Thyroid gland (tissue), 4 donors: ENCODE results near the gene HPS5. TPM values are rescaled to one million over a fixed set of nuclear protein-coding genes. Genes with fewer than 3 reads are reported as not detected.
A peak's percentile ranks its signal among the peaks of the same experiment; 100 is the strongest.

Experiments used
- DNase-seq, 2 donors: peaks; one replicate each; pipeline ENCODE4 v3.0.0-alpha.2; 2019
- H3K27ac ChIP-seq, 3 donors: fragments of 200-600 bp; sonication (generic); 1 replicate in 2 of 3; 2 replicates in 1 of 3; pipeline ENCODE4 v1.5.1; 2016 to 2019; ENCODE audit warnings: mild to moderate bottlenecking in 1 of 3, moderate library complexity in 1 of 3
- H3K27me3 ChIP-seq: fragments of 200-600 bp; sonication (generic); one replicate; pipeline ENCODE4 v1.5.1; 2019
- H3K36me3 ChIP-seq, 2 donors: fragments of 200-600 bp; sonication (generic); one replicate each; pipeline ENCODE4 v1.5.1; 2016 to 2019
- H3K4me1 ChIP-seq, 2 donors: fragments of 200-600 bp; sonication (generic); one replicate each; pipeline ENCODE4 v1.5.1; 2017 to 2019
- H3K4me3 ChIP-seq, 3 donors: fragments of 200-600 bp; sonication (generic); replicated peaks in 1 of 3; 1 replicate in 2 of 3; 2 replicates in 1 of 3; pipeline ENCODE4 v1.5.1; 2016; ENCODE audit warnings: mild to moderate bottlenecking in 1 of 3
- H3K9me3 ChIP-seq: fragments of 200-600 bp; sonication (generic); one replicate; pipeline ENCODE4 v1.5.1; 2017
- POLR2A ChIP-seq, 2 donors: fragments of 450-650 bp; IDR thresholded peaks; one replicate each; pipeline ENCODE4 v1.6.1; 2017; ENCODE audit warnings: antibody characterized with exemption in 2 of 2, mild to moderate bottlenecking in 2 of 2, moderate library complexity in 1 of 2
- WGBS, 2 donors: methylation state at CpG; one replicate each; pipeline ENCODE4 v1.1.5; 2017; 5-methylcytosine and 5-hydroxymethylcytosine counted together
- intact Hi-C: fragments of 100-400 bp; cut with DNase I; formaldehyde crosslinking; loops from one replicate; pipeline ENCODE4 v1.15.1; 2023
- total RNA-seq, 4 donors: library from RNA; depleted of rRNA; stranded (reverse); fragments of >200 nt; gene quantifications; one replicate each; pipeline ENCODE4 v1.2.3, GENCODE V29; 2016
- TF ChIP-seq, protein P1 (sequence below), 6 experiments: fragments of 200-600 bp in 3 of 6; fragments of 450-650 bp in 3 of 6; sonication (generic) in 3 of 6; IDR thresholded peaks; one replicate each; pipeline ENCODE4 v1.5.1; 2016 to 2019; ENCODE audit warnings: antibody characterized with exemption in 6 of 6, mild to moderate bottlenecking in 2 of 6, inconsistent platforms in 1 of 6, moderate library complexity in 1 of 6

The HPS5 gene
- total RNA-seq, 4 donors from 2014 or later = 21.0 to 26.7 (median 24.2) TPM

- Histone ChIP-seq H3K4me1 (no peaks in the 10 kb centered on the region), H3K27ac (no peak overlapping the region), H3K4me3 (no peak overlapping the region), H3K9me3 (no peaks in the 10 kb centered on the region), H3K27me3 (no peaks in the 10 kb centered on the region), H3K36me3 (no peaks in the 10 kb centered on the region)
- TF ChIP-seq, protein P1, sequence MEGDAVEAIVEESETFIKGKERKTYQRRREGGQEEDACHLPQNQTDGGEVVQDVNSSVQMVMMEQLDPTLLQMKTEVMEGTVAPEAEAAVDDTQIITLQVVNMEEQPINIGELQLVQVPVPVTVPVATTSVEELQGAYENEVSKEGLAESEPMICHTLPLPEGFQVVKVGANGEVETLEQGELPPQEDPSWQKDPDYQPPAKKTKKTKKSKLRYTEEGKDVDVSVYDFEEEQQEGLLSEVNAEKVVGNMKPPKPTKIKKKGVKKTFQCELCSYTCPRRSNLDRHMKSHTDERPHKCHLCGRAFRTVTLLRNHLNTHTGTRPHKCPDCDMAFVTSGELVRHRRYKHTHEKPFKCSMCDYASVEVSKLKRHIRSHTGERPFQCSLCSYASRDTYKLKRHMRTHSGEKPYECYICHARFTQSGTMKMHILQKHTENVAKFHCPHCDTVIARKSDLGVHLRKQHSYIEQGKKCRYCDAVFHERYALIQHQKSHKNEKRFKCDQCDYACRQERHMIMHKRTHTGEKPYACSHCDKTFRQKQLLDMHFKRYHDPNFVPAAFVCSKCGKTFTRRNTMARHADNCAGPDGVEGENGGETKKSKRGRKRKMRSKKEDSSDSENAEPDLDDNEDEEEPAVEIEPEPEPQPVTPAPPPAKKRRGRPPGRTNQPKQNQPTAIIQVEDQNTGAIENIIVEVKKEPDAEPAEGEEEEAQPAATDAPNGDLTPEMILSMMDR (IDR thresholded peaks at IDR 0.05) = no peak
- TF ChIP-seq POLR2A (IDR thresholded peaks at IDR 0.05) = no peak
- intact Hi-C loops = no loop called here
- 62 to 63% methylated on average over 6 of the region's 6 CpGs for WGBS, 2 donors
- DNase-seq = no peak
Observed at GRCh38 chr11:18245396-18245795, 76.5 kb downstream of the HPS5 start.

GRCh38 chr11:18243783-18244362 lies 78.1 kb downstream of the HPS5 start:
- H3K9me3 ChIP-seq = no peaks in the 10 kb centered on the region
- no peaks in the 10 kb centered on the region for H3K36me3 ChIP-seq
- intact Hi-C loops = loop anchor here (5.0 kb wide), 1 partner anchor 488 kb away; no protein-coding TSS in a partner anchor
- H3K27me3 ChIP-seq = no peaks in the 10 kb centered on the region
- no peaks in the 10 kb centered on the region for H3K4me1 ChIP-seq
- peak; percentile 13 to 27 for DNase-seq
- WGBS, 2 donors = 0% methylated on average over 1 of the region's 1 CpG
- H3K4me3 ChIP-seq = no peak overlapping the region
- no peak for TF ChIP-seq POLR2A (IDR thresholded peaks at IDR 0.05)
- TF ChIP-seq, protein P1 (IDR thresholded peaks at IDR 0.05) = peak in 5 of 6 experiments; percentile 30 to 67 (median 51)
- H3K27ac ChIP-seq = no peak overlapping the region

- intact Hi-C loops = loop anchor here (5.0 kb wide), 1 partner anchor 493 kb away; no protein-coding TSS in a partner anchor
- 92% methylated on average over 1 of the region's 1 CpG for WGBS, 2 donors
Observed at GRCh38 chr11:18239655-18240054, 82.3 kb downstream of the HPS5 start.

GRCh38 chr11:18236664-18237356 lies 85.1 kb downstream of the HPS5 start, which contains the start of gene SAA4:
TSS of gene SAA4 (minus strand) at chr11:18236802. CDS start at chr11:18235926, 876 bp downstream.
- TF ChIP-seq, protein P1 (IDR thresholded peaks at IDR 0.05) = no peak
- no peak for DNase-seq
- intact Hi-C loops = no loop called here
- Histone ChIP-seq H3K36me3 (no peaks in the 10 kb centered on the region), H3K9me3 (no peaks in the 10 kb centered on the region), H3K4me3 (no peak within 1 kb of the TSS), H3K4me1 (no peaks in the 10 kb centered on the region), H3K27ac (no peak within 1 kb of the TSS), H3K27me3 (no peaks in the 10 kb centered on the region)
- 79 to 89% methylated on average over 2 of the region's 2 CpGs for WGBS, 2 donors

More at GRCh38 chr11:18239655-18240054, 82.3 kb downstream of the HPS5 start:
- no peak for TF ChIP-seq POLR2A (IDR thresholded peaks at IDR 0.05)
- TF ChIP-seq, protein P1 (IDR thresholded peaks at IDR 0.05) = no peak
- H3K36me3 ChIP-seq = no peaks in the 10 kb centered on the region
- H3K27ac ChIP-seq = no peak overlapping the region
- no peak overlapping the region for H3K4me3 ChIP-seq
- H3K27me3 ChIP-seq = no peaks in the 10 kb centered on the region
- DNase-seq = no peak
- no peaks in the 10 kb centered on the region for H3K4me1 ChIP-seq
- no peaks in the 10 kb centered on the region for H3K9me3 ChIP-seq
